C4-2B (cell line): ENCODE data around the gene DENND4C.

ENCODE experiments used
- CTCF ChIP-seq: fragments of 450-650 bp; conservative IDR thresholded peaks from 2 replicates; pipeline ENCODE4 v1.5.1; 2017; ENCODE audit warnings: mild to moderate bottlenecking
- ZFX ChIP-seq: fragments of 450-650 bp; IDR thresholded peaks from 2 replicates; pipeline ENCODE4 v1.6.1; 2017

GRCh38 chr9:19221326-19221725 lies 9.2 kb upstream of the DENND4C start:
- TF ChIP-seq CTCF: no peak
- TF ChIP-seq ZFX: no peak
